PFSK-1 (cell line): Measurements from ENCODE around the gene CEACAM19.

Source experiments
- FOXP2 ChIP-seq: optimal IDR thresholded peaks from 2 replicates; pipeline ENCODE3; 2011; ENCODE audit warnings: borderline replicate concordance, control low read depth, inconsistent platforms; ENCODE audit not compliant: insufficient read depth; ENCODE audit errors: extremely low read length, extremely low read depth
- POLR2AphosphoS5 ChIP-seq: IDR thresholded peaks from 2 replicates; pipeline ENCODE4 v1.6.1; 2012; ENCODE audit warnings: low read depth, mild to moderate bottlenecking, control low read depth, low read length, moderate library complexity
- SIN3A ChIP-seq: IDR thresholded peaks from 2 replicates; pipeline ENCODE4 v1.6.1; 2012; ENCODE audit warnings: mild to moderate bottlenecking, low read length, moderate library complexity, borderline replicate concordance; ENCODE audit not compliant: insufficient read depth
- TAF1 ChIP-seq: IDR thresholded peaks from 2 replicates; pipeline ENCODE4 v1.6.1; 2012; ENCODE audit warnings: low read length, control low read depth, borderline replicate concordance; ENCODE audit not compliant: insufficient read depth
- TF ChIP-seq, protein P1 (sequence below), 2 experiments: IDR thresholded peaks; 2 replicates each; pipeline versions ENCODE4 v1.6.1 to v1.8.0; 2011 to 2012; ENCODE audit warnings: low read depth in 2 of 2, low read length in 2 of 2, control low read depth in 1 of 2, inconsistent platforms in 1 of 2, mild to moderate bottlenecking in 1 of 2, moderate library complexity in 1 of 2; ENCODE audit not compliant: insufficient read depth in 1 of 2

Gene CEACAM19

DNA sequence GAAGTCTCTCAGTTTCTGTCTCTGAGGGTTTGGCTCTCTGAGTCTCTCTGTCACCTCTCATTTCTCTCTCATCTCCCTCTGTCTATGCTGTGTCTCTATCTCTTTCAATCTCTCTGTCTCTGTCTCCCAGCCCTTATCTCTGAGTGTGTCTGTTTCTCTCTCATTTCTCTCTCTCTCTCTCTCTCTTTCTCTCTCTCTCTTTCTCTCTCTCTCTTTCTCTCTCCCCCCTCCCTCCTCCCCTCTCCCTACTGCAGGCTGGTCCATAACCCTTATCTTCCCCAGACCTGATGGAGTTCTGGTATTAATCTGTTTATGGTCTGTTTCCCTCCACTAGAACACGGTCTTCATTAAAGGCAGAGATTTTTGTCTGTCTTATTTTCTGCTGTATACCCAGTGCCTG lies 28.9 kb upstream of the CEACAM19 start:
- TF ChIP-seq, protein P1, sequence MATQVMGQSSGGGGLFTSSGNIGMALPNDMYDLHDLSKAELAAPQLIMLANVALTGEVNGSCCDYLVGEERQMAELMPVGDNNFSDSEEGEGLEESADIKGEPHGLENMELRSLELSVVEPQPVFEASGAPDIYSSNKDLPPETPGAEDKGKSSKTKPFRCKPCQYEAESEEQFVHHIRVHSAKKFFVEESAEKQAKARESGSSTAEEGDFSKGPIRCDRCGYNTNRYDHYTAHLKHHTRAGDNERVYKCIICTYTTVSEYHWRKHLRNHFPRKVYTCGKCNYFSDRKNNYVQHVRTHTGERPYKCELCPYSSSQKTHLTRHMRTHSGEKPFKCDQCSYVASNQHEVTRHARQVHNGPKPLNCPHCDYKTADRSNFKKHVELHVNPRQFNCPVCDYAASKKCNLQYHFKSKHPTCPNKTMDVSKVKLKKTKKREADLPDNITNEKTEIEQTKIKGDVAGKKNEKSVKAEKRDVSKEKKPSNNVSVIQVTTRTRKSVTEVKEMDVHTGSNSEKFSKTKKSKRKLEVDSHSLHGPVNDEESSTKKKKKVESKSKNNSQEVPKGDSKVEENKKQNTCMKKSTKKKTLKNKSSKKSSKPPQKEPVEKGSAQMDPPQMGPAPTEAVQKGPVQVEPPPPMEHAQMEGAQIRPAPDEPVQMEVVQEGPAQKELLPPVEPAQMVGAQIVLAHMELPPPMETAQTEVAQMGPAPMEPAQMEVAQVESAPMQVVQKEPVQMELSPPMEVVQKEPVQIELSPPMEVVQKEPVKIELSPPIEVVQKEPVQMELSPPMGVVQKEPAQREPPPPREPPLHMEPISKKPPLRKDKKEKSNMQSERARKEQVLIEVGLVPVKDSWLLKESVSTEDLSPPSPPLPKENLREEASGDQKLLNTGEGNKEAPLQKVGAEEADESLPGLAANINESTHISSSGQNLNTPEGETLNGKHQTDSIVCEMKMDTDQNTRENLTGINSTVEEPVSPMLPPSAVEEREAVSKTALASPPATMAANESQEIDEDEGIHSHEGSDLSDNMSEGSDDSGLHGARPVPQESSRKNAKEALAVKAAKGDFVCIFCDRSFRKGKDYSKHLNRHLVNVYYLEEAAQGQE (IDR thresholded peaks at IDR 0.05; ENCODE audit: insufficient read depth in 1 of 2, low read depth in 2 of 2, low read length in 2 of 2) = no peak
- no peak for TF ChIP-seq SIN3A
- TF ChIP-seq TAF1 = no peak
- no peak for TF ChIP-seq POLR2AphosphoS5
- TF ChIP-seq FOXP2 = no peak

DNA sequence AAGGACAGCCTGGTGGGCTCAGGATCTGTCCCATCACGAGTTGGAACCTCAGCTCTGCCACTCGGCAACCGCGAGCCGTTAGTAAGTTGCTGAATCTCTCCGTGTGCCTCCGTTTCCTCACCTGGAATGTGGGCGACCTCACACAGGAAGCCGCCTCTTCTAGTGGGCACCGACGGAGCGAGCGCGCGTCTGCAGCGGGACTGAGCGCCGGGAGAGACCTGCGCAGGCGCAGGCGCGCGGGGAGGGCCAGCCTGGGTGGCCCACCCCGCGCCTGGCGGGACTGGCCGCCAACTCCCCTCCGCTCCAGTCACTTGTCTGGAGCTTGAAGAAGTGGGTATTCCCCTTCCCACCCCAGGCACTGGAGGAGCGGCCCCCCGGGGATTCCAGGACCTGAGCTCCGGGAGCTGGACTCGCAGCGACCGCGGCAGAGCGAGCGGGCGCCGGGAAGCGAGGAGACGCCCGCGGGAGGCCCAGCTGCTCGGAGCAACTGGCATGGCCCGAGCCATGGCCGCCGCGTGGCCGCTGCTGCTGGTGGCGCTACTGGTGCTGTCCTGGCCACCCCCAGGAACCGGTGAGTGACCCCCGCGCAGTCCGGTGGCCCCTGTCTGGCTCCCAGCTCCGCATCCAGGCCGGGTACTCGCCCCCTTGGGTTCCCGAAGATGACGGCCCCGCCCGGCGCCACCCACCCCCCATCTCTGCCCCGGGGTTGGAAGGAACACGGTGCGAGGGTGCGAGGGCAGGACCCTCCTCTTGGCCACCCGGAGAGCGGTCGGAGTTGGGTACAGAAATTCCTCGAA lies 27.5 kb upstream of the CEACAM19 start, which contains the start of gene PVR:
Gene PVR, plus strand, starts transcription at position 306 of the 797 bp plus-strand sequence. Its CDS starts 187 bp downstream, at position 493.
- TF ChIP-seq POLR2AphosphoS5 (peak; percentile 73; the same call in 1 of the 2 replicates), FOXP2 (peak; percentile 40), TAF1 (peak; percentile 66), SIN3A (no peak)
- TF ChIP-seq, protein P1 (IDR thresholded peaks at IDR 0.05; ENCODE audit: insufficient read depth in 1 of 2, low read depth in 2 of 2, low read length in 2 of 2) = no peak

DNA sequence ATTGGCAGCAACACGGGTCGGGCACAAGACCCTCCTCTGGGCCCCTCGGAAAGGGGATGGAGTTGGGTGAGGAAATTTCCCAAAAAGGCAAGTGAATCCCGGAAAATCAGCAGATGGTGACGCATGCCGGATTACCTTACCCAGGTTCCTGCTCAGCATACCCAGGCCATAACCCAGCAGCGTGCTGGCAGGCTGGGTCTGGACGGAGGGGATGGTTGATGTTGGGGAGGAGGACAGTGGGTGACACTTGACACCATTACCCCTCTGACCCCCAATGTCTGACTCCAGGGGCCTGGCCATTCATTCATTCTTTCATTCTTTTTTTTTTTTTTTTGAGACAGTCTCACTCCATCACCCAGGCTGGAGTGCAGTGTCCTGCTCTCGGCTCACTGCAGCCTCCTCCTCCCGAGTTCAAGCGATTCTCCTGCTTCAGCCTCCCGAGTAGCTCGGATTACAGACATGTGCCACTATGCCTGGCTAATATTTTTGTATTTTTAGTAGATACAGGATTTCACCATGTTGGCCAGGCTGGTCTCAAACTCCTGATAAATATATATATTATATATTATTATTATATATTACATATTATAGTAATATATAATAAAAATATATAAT lies 26.8 kb upstream of the CEACAM19 start:
- TF ChIP-seq FOXP2 (no peak), TAF1 (no peak)
- TF ChIP-seq, protein P1 (IDR thresholded peaks at IDR 0.05; ENCODE audit: insufficient read depth in 1 of 2, low read depth in 2 of 2, low read length in 2 of 2) = no peak

DNA sequence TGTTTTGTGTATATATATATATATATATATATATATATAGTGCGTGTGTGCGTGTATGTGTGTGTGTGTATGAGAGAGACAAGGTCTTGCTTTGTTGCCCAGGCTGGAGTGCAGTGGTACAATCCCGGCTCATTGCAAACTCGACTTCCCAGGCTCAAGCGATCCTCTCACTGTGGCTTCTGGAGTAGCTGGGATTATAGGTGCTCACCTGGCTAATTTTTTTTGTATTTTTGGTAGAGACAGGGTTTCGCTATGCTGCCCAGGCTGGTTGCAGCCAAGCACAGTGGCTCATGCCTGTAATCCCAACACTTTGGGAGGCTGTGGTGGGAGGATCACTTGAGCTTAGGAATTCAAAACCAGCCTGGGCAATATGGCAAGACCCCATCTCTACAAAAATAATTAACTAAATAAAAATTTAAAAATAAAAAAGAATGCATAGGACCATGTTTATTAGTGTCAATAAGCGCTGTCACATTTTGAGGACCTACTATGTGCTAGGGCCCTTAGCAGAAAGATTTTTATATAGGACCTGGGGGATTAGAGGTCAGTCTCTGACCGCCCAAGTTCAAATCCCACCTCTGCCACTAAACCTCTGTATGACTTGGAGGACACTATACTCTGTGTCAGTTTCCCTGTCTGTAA lies 25.8 kb upstream of the CEACAM19 start:
- TF ChIP-seq, protein P1 (IDR thresholded peaks at IDR 0.05; ENCODE audit: insufficient read depth in 1 of 2, low read depth in 2 of 2, low read length in 2 of 2) = no peak
- no peak for TF ChIP-seq SIN3A
- no peak for TF ChIP-seq POLR2AphosphoS5
- TF ChIP-seq FOXP2 = no peak
- TF ChIP-seq TAF1 = no peak
